ENCODE measurements around the gene ZNRF4. TPM values are rescaled to one million over a fixed set of nuclear protein-coding genes. Genes with fewer than 3 reads are reported as not detected.

The ZNRF4 gene, protein sequence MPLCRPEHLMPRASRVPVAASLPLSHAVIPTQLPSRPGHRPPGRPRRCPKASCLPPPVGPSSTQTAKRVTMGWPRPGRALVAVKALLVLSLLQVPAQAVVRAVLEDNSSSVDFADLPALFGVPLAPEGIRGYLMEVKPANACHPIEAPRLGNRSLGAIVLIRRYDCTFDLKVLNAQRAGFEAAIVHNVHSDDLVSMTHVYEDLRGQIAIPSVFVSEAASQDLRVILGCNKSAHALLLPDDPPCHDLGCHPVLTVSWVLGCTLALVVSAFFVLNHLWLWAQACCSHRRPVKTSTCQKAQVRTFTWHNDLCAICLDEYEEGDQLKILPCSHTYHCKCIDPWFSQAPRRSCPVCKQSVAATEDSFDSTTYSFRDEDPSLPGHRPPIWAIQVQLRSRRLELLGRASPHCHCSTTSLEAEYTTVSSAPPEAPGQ
- not detected in 2 replicates for total RNA-seq

DNA sequence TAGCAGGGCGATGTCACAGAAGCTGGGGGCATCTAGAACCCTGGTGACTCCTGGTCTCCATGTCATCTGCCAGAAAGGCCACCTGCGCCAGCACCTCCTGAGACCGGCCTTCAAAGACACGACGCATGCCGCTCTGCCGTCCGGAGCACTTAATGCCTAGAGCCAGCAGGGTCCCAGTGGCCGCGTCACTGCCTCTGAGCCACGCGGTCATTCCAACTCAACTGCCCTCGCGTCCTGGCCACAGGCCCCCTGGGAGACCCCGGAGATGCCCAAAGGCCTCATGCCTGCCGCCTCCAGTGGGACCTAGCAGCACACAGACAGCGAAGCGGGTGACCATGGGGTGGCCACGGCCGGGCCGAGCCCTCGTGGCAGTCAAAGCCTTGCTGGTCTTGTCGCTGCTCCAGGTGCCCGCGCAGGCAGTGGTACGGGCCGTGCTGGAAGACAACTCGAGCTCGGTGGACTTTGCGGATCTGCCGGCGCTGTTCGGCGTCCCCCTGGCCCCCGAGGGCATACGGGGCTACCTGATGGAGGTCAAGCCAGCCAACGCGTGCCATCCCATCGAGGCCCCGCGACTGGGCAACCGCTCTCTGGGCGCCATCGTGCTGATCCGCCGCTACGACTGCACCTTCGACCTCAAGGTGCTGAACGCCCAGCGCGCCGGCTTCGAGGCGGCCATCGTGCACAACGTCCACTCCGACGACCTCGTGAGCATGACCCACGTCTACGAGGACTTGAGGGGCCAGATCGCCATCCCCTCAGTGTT, at the start of gene ZNRF4:
ZNRF4 (plus strand) TSS at position 51 of the 763 bp plus-strand sequence; CDS start at position 126, 75 bp downstream.

Other genes starting within 250 kb of the ZNRF4 start
- gene PTPRS, start 114.6 kb upstream of the ZNRF4 start, total RNA-seq = 123 and 125 TPM in 2 replicates
- under 0.01 TPM in 2 replicates for gene TINCR, start 112.5 kb downstream of the ZNRF4 start, total RNA-seq
- gene SAFB2, start 167.4 kb downstream of the ZNRF4 start, total RNA-seq = 31.1 and 48.9 TPM in 2 replicates
- gene SAFB, start 167.7 kb downstream of the ZNRF4 start, total RNA-seq = 54.8 and 55.3 TPM in 2 replicates
- gene MICOS13, start 225.1 kb downstream of the ZNRF4 start, total RNA-seq = 59.5 and 69.2 TPM in 2 replicates
- gene HSD11B1L, start 225.6 kb downstream of the ZNRF4 start, total RNA-seq = 10.5 and 12.0 TPM in 2 replicates
- 624 and 820 TPM in 2 replicates for gene RPL36, start 234.9 kb downstream of the ZNRF4 start, total RNA-seq

Data from bronchial smooth muscle cell (primary cell).